ENCODE results near the gene PRF1. TPM values are rescaled to one million over a fixed set of nuclear protein-coding genes. Genes with fewer than 3 reads are reported as not detected.

The PRF1 gene
- total and polyA plus RNA-seq, 12 donors, result 0.17 to 4.1 (median 1.6) TPM

DNA sequence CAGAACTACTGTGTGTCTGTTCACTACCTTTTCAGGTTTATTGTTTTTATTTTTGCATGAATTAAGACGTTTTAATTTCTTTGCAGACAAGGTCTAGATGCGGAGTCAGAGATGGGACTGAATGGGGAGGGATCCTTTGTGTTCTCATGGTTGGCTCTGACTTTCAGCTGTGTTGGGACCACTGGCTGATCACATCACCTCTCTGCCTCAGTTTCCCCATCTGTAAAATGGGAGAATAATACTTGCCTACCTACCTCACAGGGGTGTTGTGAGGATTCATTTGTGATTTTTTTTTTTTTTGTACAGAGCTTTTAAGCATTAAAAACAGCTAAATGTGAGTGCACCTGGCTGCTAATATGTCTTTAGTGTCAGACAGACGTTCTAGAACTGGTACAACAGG lies 34.4 kb downstream of the PRF1 start:
- TF ChIP-seq POLR2A (IDR thresholded peaks at IDR 0.05), result no peak
- TF ChIP-seq, protein P1, sequence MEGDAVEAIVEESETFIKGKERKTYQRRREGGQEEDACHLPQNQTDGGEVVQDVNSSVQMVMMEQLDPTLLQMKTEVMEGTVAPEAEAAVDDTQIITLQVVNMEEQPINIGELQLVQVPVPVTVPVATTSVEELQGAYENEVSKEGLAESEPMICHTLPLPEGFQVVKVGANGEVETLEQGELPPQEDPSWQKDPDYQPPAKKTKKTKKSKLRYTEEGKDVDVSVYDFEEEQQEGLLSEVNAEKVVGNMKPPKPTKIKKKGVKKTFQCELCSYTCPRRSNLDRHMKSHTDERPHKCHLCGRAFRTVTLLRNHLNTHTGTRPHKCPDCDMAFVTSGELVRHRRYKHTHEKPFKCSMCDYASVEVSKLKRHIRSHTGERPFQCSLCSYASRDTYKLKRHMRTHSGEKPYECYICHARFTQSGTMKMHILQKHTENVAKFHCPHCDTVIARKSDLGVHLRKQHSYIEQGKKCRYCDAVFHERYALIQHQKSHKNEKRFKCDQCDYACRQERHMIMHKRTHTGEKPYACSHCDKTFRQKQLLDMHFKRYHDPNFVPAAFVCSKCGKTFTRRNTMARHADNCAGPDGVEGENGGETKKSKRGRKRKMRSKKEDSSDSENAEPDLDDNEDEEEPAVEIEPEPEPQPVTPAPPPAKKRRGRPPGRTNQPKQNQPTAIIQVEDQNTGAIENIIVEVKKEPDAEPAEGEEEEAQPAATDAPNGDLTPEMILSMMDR (IDR thresholded peaks at IDR 0.05), result no peak
- 89 to 94% (median 91%) methylated on average over 3 of the region's 3 CpGs for WGBS, 4 donors
- Histone ChIP-seq H3K4me1 (replicated peaks in 1 of 2) (no peaks in the 10 kb centered on the region), H3K9me3 (replicated peaks in 1 of 3) (no peaks in the 10 kb centered on the region), H3K27me3 (no peaks in the 10 kb centered on the region), H3K36me3 (replicated peaks in 1 of 2) (no peaks in the 10 kb centered on the region), H3K27ac (no peak overlapping the region), H3K4me3 (no peak overlapping the region)
- intact Hi-C loops (cut with DNase I), result no loop called here
- no peak for DNase-seq

DNA sequence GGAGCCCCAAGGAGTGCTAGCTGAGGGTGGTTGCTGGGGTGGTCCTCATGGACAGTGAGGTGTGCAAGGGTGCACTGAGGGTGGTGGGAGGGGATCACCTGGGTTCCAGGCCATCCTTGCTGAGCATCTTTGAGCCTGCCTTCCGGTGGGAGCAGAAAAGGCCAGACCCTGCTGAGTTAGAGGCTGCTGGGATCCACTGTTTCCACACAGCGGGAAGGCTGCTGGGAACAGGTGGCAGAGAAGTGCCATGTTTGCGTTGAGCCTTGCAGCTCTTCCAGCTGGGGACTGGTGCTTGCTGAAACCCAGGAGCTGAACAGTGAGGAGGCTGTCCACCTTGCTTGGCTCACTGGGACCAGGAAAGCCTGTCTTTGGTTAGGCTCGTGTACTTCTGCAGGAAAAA lies 34.9 kb downstream of the PRF1 start:
- DNase-seq, result peak in 1 of 7 donors; percentile 2
- Histone ChIP-seq H3K36me3 (replicated peaks in 1 of 2) (no peaks in the 10 kb centered on the region), H3K4me1 (replicated peaks in 1 of 2) (no peaks in the 10 kb centered on the region), H3K9me3 (replicated peaks in 1 of 3) (no peaks in the 10 kb centered on the region), H3K27ac (no peak overlapping the region), H3K4me3 (no peak overlapping the region), H3K27me3 (no peaks in the 10 kb centered on the region)
- 55 to 89% (median 83%) methylated on average over 2 to 4 of the region's 4 CpGs for WGBS, 4 donors
- TF ChIP-seq POLR2A (IDR thresholded peaks at IDR 0.05), result no peak
- TF ChIP-seq, protein P1 (IDR thresholded peaks at IDR 0.05), result no peak
- intact Hi-C loops (cut with DNase I), result no loop called here

DNA sequence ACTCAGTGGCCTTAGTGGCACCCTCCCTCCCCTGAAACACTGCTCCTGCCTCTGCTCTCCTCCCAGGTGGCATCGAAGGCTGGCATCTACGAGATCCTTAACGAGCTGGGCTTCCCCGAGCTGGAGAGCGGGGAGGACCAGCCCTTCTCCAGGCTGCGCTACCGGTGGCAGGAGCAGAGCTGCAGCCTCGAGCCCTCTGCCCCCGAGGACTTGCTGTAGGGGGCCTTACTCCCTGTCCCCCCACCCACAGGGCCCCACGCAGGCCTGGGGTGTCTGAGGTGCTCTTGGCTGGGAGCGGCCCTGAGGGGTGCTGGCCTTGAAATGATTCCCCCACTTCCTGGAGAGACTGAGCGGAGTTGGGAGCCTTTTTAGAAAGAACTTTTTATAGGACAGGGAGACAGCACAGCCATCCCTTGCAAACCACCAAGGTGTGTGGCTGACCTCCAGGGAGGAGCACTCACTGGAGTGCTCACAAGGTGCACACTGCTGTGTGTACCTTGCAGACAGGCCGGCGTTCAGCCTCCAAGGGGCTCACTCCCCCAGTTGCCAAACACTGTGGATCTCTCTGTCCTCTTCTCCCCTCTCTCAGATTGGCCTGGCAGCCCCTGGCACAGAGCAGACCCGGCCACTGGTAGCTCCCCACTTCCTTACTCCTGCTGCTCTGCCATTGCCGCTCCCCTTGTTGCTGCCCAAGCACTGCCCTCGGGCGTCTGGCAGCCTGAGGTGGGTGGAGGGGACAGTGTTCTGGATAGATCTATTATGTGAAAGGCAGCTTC lies 35.8 kb downstream of the PRF1 start:
- H3K4me1 ChIP-seq (replicated peaks in 1 of 2), result no peaks in the 10 kb centered on the region
- H3K27ac ChIP-seq, result no peak overlapping the region
- H3K36me3 ChIP-seq (replicated peaks in 1 of 2), result no peaks in the 10 kb centered on the region
- no peaks in the 10 kb centered on the region for H3K9me3 ChIP-seq (replicated peaks in 1 of 3)
- H3K27me3 ChIP-seq, result no peaks in the 10 kb centered on the region
- no peak overlapping the region for H3K4me3 ChIP-seq
- 83 to 90% (median 87%) methylated on average over 15 to 18 of the region's 18 CpGs for WGBS, 4 donors
- TF ChIP-seq, protein P1 (IDR thresholded peaks at IDR 0.05), result no peak
- TF ChIP-seq POLR2A (IDR thresholded peaks at IDR 0.05), result no peak
- peak in 1 of 7 donors; percentile 3 for DNase-seq
- intact Hi-C loops (cut with DNase I), result no loop called here

DNA sequence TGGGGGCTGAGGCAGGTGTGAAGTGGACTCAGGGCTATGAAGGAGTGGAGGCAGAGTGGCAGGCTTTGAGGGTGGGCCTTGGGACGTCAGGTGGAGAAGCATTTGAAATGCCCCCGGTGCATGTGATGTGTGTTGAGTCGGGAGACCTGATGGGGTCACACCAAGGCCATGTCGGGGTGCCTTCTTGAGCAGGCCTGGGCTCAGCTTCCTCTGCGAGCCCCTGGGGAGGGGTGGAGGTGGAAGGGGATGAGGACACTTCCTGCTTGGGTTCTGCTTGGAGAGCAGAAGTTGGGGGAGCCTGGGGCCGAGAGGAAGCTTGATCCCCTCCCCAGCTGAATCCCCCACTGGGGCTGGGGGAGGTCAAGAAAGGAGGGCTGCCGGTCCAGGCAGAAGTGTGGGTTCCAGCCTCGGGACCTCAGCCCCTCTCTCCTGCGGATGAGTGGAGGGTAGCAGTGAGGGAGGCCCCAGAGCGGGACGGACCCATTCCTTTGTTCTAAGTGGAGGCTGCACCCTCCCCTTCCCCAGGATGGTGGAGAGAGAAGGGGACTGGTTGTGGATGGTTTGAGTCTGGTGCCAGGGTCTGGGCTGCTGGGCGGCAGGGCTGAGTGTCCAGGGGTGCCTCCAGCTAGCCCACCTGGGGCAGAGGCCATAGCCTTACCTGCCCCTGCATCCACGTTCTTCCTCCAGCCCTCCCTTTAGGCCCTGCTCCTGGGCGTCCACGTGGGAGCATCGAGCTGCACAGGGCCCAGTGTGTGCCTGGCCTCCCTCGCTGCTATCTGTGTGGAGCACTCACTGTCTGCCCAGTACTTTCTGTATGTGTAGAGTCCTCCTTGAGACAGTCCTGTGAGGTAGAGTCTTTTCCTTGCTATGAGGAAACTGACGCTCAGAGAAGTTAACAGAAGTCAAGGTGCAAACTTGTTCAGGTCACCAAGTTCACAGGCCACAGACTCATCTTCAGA lies 36.7 kb downstream of the PRF1 start:
- Histone ChIP-seq H3K4me1 (replicated peaks in 1 of 2) (no peaks in the 10 kb centered on the region), H3K9me3 (replicated peaks in 1 of 3) (no peaks in the 10 kb centered on the region), H3K27me3 (no peaks in the 10 kb centered on the region), H3K36me3 (replicated peaks in 1 of 2) (no peaks in the 10 kb centered on the region), H3K4me3 (no peak overlapping the region), H3K27ac (no peak overlapping the region)
- no peak for DNase-seq
- intact Hi-C loops (cut with DNase I), result no loop called here
- WGBS, 4 donors, result 77 to 87% (median 84%) methylated on average over 14 to 18 of the region's 18 CpGs
- TF ChIP-seq POLR2A (IDR thresholded peaks at IDR 0.05), result no peak
- TF ChIP-seq, protein P1 (IDR thresholded peaks at IDR 0.05), result no peak
